HG02884 (cell line): ENCODE measurements around the gene C12orf56.
"Not testable (repeated sequence)": the region's sequence is repeated elsewhere in the genome, so short reads cannot be mapped to it uniquely, and the experiment has no call there.

Experiments used
- ATAC-seq: cut with Tn5 transposase; IDR thresholded peaks from one replicate; pipeline ENCODE4 v1.9.1; 2021; ENCODE audit warnings: mild to moderate bottlenecking, moderate library complexity; ENCODE audit not compliant: unreplicated experiment

Gene C12orf56

GRCh38 chr12:64319540-64320225 is 70.9 kb downstream of the C12orf56 start:
- ATAC-seq, result not testable (repeated sequence)

- no peak for ATAC-seq
These were observed 72.0 kb downstream of the C12orf56 start for GRCh38 chr12:64318605-64319004.

GRCh38 chr12:64311877-64312276 is 78.7 kb downstream of the C12orf56 start:
- ATAC-seq, result no peak

- no peak for ATAC-seq
These were observed 86.0 kb downstream of the C12orf56 start for GRCh38 chr12:64304571-64304970.

- no peak for ATAC-seq
These were observed 90.9 kb downstream of the C12orf56 start for GRCh38 chr12:64299628-64300027.

GRCh38 chr12:64296301-64296700 is 94.3 kb downstream of the C12orf56 start:
- ATAC-seq, result no peak

GRCh38 chr12:64293654-64294364 is 96.7 kb downstream of the C12orf56 start:
- ATAC-seq, result peak; percentile 39

GRCh38 chr12:64293174-64293573 is 97.4 kb downstream of the C12orf56 start:
- ATAC-seq, result not testable (repeated sequence)

GRCh38 chr12:64286521-64286920 is 104.0 kb downstream of the C12orf56 start:
- ATAC-seq, result no peak

- no peak for ATAC-seq
These were observed 106.3 kb downstream of the C12orf56 start for GRCh38 chr12:64284256-64284655.

- ATAC-seq, result no peak
These were observed 112.1 kb downstream of the C12orf56 start for GRCh38 chr12:64278421-64278820.

- peak; percentile 78 for ATAC-seq
These were observed 116.8 kb downstream of the C12orf56 start for GRCh38 chr12:64273527-64274403.

- no peak for ATAC-seq
These were observed 120.1 kb downstream of the C12orf56 start for GRCh38 chr12:64270411-64270810.

- no peak for ATAC-seq
These were observed 121.4 kb downstream of the C12orf56 start for GRCh38 chr12:64269161-64269560.

GRCh38 chr12:64268409-64268808 is 122.1 kb downstream of the C12orf56 start:
- no peak for ATAC-seq

- ATAC-seq, result no peak
These were observed 124.7 kb downstream of the C12orf56 start for GRCh38 chr12:64265839-64266238.

- ATAC-seq, result no peak
These were observed 128.7 kb downstream of the C12orf56 start for GRCh38 chr12:64261813-64262212.

- no peak for ATAC-seq
These were observed 132.0 kb downstream of the C12orf56 start for GRCh38 chr12:64258576-64258975.

- ATAC-seq, result no peak
These were observed 134.3 kb downstream of the C12orf56 start for GRCh38 chr12:64256166-64256800.

- no peak for ATAC-seq
These were observed 135.3 kb downstream of the C12orf56 start for GRCh38 chr12:64255249-64255648.

- no peak for ATAC-seq
These were observed 137.2 kb downstream of the C12orf56 start for GRCh38 chr12:64253356-64253755.
